Hematopoietic multipotent progenitor cell (in vitro differentiated cells): ENCODE data around the gene ANKH. TPM values are rescaled to one million over a fixed set of nuclear protein-coding genes. Genes with fewer than 3 reads are reported as not detected.
A peak's percentile ranks its signal among the peaks of the same experiment; 100 is the strongest.

Experiments
- DNase-seq, 3 donors: peaks; one replicate each; pipeline ENCODE4 v3.0.0-alpha.2; 2011 to 2015; ENCODE audit warnings: low read depth in 2 of 3, low spot score in 2 of 3
- total RNA-seq: library from RNA; depleted of rRNA; stranded (reverse); fragments of >200 nt; gene quantifications from one replicate; pipeline ENCODE4 v1.2.3, GENCODE V29; 2012

Gene ANKH
- total RNA-seq, 1 donor = 14.0 TPM

DNA sequence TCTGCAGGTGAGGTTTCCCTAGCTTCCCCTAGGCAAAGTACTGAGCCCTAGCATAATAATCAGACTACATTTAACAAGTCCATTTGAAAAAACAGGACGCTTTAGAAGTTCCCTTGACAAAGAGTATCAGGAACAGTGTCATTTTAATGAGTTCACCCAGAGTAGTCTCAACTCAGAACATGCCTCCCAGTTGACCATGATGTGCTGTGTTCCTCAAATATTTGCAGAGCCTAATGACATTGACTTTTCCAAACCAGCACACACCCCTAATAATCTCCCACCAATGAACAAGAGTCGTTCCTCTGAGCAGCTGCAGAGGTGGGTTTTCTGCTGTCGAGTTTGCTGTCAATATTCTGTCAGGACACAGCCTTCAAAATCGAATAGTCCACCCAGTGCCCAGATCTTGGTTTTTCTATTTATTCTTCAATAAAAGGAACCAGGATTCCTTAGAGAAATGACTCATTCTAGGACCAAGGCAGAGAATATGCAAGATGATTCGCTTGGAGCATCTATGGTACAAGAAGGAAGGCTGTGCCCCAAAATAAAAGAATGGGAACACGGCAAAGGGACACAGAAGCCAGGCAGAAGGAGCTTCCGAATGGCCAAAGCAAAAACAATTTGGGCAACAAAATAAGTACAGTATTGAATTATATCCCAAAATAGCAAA lies 149.5 kb downstream of the ANKH start:
- DNase-seq = no peak

DNA sequence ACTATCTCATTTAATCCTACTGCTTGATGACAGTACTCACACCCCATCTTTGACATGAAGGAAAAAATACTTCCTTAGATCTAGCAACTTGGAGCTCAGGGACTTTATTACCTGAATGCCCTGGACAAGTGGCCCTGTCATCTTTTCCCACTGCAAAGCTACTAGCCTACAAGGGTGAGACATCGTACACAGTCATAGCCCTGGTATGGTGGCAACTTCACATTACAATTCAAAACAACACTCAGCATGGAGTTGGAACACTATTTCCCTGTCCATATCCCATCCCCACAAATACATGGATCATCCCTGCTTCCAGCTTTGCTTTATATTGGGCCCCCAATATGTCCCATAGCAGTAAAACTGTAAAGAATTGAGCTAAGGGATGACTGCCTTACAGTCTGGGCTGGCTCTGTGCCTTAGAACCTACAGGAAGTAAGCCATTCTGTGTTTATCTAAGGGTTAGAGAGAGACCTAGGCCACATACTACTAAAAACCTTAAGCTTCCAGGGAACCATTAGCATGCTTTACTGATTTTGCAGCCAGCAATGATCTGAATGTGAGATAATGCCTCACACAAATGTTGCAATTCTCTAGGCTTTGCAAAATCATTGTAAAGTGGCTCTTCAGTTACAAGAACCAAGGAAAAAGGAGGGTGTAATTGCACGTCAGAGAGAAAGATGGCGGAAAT lies 151.2 kb downstream of the ANKH start:
- DNase-seq = no peak

DNA sequence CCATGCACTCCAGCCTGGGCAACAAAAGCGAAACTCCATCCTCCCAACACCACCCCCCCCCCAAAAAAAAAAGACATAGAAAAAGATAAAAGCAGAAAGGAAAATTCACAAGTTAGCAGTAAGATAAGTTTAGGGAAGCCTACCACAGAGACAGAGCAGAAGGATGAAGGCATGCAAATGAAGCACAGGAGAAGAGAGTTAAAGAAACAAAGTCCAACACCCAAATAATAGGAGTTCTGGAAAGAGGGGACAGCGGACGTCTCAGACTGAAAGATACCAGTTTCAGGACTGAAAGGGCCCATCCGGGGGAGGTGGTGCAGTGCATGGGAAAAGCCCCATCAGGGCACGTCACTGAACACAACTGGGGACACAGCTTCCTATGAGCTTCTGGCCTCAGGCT lies 152.8 kb downstream of the ANKH start:
- DNase-seq = no peak

DNA sequence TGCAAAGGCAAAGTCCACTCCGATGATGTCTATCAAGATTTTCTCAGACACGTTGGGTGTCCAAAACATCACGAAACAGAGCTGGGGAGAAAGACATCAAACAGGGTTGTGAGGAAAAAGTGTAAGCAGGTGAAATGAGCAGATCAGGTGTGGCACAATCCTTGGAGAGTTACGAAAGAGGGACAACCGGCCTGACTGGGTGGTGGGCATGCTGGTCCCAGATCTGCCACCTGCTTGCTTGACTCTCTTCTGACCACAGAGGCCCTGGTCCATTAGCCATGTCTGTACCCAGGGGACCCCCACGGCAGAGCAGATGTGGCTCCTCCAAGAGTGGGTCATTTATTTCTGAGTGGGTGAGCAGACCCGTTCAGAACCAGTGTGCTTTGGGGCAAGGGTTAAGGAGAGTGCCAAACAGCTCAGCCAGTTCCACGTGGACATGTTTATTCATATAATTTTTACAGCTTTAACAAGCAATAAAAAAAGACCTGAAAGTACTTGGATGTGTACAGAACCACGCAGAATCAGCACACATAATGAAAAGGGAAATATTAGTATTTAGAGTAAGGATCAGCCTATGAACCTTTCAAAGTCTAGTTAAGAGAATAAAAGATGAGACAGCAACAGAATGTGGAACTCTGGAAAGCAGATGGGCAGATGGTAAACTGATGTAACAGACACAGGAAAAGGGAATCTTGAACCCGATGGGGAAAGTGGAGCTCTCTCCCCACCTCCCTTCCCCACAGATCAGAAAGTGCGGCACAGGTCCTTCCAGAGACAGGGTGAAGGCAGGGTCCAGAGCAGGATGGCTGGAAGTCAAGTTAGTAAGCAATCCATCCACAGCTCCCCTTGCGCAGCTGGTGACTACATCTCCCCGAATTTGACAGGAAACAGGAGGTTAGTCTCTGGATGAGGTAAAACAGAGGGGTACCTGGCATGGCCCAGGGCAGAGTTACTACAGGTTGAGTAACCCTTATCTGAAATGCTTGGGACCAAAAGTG lies 154.5 kb downstream of the ANKH start:
- DNase-seq = no peak

DNA sequence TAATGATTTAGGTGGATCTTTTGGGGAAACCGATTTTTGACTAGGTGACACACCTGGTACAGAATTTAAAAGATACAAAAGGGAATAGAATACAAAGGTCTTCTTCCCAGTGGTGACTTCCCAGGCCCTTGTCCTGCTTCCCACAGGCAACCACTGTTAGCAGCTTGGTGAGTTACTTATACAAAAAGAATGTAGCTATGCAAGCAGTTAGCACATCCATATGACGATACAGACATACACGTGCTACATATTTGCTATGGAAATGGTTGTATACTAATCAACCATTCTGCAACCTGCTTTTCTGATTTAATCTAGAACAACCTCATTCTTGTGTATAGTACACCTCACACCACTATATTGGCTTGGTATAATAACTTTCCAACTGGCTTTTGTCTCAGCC lies 156.1 kb downstream of the ANKH start:
- DNase-seq = no peak

DNA sequence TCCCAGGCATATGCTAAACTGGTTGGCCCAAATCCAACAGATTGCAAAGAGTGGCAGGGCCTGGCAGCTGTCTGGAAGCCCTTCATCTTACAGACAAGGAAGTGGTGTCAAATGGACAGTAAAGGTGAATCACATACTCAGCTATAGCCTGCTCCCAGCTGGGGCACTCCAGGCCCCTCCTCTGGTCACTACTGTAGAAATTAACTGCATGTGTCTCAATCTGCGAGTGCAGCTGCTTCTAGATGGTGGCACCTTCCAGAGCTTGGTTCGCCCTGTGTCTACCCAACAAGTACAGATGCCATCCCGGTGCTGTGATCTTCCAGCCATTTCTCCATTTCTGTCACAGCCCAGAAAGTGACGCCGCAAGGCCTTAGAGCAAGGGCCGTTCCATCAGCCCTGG lies 156.9 kb downstream of the ANKH start:
- DNase-seq = no peak

DNA sequence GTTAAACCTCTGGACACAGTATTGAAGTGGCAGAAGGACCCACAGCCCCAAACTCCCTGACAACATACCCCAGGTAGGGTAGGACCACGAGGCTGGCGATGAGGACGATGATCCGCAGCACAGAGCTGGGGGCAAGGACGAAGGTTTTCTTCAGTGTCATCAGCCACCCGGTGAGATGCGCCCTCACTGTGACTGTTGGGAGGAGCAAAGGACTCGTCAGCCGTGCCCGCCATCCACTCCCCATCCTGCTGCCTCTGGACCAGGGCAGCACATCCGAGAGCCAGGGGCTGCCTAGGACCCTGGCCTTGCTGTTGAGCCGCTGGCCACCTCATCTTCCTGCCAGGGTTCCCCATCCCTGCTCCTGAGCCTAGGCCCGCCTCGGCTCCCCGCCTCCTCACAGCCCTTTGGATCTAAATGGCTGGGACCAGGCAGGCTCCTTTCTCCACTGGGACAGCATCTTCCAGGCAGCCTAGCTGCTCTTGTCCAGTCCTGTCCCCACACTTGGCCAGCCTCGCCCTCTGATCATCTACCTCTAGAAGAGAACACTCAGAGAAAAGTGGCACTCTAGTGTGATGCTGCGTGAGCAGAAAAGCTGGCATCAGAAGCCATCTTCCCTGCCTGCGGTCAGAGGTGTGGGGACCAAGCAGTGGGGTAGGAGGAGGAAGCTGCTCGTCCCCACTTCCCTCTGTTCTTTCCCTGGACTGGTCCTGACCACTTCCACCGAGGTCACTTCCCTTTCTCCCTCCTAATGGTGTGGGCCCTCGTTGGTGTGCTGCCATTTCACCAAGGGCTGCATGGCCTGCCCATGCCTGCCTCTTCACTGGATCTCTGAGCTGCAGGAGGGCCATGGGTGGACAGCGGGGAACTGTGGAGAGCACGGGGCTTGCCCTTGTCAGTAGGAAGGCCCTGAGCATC lies 157.8 kb downstream of the ANKH start:
- no peak for DNase-seq

DNA sequence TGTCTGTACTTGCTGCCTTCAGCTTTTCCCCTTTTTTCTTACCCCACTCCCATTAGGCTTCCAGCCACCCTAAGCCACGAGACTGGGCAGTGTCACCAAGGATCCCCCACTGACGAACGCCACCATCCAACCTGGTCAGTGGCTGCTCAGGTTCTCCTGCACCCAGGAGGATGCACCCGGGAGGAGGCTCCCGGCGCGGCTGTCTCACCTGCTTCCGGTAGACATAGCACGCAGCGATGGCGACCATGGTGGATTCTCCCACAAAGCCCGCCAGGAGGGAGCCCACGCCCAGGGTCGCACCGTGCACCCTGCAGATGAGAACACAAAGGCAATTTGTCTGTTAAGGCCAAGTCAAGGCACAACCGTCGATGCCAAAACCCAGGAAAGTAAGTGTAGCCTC lies 158.9 kb downstream of the ANKH start:
- no peak for DNase-seq

DNA sequence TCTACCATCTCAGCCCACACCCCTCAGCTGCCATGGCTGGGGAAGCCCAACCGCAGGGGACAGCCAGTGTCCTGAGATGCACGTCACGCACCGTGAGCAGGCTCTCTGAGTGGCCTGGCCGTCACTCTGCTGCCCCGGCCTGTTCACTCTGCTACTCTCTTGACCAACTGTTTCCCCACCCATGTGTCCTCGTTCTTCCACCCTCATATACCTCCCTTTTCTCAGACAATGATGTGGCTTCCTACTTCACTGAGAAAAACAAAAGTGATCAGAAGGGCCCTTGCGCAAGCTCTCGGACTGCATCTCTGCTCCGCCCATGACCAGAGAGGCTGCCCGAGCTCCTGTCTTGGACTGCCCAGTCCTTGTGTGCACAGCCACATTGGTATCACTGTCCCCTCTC lies 159.4 kb downstream of the ANKH start:
- DNase-seq = no peak

DNA sequence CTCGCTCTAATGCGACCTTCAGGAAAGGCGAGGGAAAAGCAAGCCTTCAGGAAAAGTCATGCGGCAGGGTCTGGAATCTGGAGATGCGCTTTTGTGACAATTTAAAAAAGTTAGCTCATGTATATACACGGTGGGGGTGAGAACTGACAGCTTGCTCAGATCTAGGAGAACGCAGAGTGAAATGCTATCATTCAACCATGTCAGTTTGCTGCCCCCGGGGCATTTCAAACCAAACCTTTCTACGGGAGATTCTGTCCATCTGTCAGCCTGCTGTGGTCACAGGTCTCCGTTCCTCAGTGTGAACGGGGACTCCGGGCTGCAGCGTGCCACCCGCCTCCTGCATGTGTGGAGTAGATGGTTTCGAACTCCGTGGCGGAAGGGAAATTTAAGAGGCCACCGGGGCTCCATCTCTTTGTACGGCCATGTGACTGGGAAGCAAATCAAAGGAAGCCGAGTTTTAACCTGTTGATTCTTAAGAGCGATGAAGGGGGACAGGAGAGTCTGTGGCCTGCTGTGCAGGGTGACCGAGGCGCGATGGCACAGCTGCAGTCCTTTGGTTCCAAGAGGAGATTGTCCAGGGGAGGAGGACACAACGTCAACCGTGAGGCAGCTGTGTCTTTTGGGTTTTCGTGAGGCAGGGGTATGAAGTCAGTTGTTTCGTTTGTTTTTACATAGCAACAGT lies 161.1 kb downstream of the ANKH start:
- DNase-seq = no peak

DNA sequence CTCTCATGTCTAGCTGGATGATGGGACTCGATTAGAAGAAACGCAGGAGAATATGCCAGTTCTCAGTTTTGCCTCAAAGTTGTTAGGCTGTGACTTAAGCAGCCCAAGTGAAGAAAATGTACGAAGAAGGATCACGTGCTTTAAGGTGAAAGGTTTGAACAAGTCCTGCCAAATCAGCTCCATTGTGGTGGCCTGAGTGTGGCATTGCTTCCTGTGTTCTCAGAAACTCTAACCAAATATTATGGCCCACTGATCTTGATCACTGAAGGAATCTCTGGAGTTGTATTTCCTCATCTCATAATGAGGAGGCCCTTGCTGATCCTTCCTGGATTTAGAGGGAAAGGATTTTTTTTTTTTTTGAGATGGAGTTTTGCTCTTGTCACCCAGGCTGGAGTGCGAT lies 163.0 kb downstream of the ANKH start:
- no peak for DNase-seq

DNA sequence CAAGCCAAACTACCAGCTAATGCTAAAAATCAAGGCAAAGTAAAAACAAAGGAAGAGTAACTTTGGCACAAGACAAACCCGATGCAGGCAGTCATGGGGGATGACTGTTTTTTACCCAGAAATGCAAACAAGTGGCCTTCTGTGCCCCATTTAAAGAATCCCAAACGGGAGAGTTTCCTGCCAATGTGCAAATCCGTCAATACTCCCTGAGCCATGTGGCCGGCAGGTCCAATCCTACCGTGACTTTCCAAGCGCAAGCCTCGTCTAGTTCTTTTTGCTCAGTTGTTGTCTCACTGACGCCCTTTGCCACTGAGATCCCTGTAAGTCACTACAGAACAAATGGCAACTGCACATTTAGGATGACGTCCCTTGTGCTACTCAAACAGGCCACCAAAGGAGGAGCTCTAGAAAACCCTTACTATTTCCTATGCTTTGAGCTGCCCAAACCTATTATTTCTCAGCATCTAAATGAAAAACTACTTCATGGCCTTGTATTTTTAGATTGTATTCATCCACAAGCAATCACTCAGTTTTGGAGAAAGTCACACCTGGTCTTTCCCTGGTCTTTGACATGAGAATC lies 163.7 kb downstream of the ANKH start:
- DNase-seq = no peak

DNA sequence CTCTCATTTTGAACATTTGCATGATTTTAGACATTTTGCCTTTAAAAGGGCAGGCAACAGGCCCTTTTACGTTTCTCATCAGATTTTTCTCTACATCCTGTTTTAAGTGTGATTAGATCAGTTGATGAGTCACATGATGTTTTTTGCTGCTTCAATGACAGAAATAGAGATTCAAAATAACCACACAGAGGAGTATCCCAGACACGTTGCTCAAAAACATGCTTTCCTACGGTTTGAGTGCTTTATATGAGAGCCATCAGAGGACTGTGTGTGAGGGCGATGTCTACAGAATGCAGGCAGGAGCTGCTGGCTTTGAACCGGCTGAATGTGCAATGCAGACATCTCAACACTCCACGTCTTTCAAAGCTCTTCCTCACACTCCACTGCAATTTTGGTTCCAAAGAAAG lies 165.0 kb downstream of the ANKH start:
- peak in 2 of 3 donors; percentile 22 to 44 for DNase-seq

DNA sequence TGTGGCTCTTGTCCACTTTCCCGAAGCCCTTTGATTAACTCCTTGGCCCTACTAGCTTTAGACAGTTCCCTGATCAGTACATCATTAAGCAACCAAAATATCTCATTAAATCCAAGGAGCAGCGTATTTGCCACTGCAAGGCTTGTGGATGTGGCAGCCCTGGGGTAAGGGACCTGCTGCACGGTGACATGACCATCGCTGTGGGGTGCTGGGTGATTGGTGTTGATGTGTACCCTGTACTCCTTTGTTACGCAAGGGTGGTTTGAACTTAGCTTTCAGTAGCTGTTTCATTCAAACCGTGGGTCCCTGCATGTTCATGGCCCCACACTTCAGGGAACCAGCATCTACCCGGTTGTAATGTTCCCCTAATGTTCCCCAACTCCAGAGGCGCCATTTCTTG lies 166.0 kb downstream of the ANKH start:
- DNase-seq = no peak

DNA sequence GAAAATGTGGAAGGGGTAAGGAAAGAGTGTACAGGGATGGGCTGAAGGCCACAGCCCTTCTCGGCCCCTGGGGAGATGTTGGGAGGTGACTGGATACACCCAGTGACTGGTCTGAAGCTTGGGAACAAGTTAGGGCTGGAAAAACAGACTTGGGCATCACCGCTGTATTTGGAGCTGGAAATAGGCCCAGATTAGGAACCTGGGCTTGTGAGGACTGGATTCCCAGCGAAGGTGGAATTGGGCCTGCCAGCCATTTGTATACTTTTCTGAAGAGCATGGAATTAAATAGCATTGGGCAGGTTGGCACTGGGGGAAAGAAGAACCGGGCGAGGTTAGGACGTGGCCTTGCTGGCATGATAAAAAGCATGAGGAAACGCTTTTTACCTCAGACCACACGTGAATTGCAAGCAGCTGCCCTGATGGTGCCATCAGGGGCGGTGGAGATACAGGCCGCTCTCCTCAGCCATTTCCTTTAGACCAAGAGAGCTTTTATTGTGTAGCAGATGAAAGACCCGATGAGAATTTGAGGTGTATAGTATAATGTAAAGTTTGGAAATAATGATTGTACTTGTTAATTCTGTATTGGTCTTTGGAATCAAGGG lies 169.2 kb downstream of the ANKH start:
- DNase-seq = no peak

DNA sequence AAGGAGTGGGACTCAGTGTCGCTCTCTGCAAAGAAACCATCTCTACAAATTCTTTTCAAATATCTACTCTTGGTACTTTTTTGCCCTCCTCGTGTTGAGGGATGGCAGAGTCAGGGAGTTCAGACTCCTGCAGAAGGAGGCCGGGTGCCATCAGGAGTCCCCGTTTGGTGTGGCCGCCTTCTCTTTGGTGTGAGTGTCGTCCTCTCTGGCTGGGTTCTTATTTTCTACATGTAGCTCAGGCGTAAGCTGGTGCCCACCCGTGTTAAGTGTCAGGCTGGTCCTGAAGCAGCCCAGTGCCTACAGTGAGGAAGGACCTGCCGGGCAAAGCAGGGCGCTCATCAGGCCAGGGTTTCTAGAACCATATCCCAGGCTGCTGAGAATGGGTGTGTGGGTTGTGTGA lies 170.0 kb downstream of the ANKH start:
- DNase-seq = no peak

DNA sequence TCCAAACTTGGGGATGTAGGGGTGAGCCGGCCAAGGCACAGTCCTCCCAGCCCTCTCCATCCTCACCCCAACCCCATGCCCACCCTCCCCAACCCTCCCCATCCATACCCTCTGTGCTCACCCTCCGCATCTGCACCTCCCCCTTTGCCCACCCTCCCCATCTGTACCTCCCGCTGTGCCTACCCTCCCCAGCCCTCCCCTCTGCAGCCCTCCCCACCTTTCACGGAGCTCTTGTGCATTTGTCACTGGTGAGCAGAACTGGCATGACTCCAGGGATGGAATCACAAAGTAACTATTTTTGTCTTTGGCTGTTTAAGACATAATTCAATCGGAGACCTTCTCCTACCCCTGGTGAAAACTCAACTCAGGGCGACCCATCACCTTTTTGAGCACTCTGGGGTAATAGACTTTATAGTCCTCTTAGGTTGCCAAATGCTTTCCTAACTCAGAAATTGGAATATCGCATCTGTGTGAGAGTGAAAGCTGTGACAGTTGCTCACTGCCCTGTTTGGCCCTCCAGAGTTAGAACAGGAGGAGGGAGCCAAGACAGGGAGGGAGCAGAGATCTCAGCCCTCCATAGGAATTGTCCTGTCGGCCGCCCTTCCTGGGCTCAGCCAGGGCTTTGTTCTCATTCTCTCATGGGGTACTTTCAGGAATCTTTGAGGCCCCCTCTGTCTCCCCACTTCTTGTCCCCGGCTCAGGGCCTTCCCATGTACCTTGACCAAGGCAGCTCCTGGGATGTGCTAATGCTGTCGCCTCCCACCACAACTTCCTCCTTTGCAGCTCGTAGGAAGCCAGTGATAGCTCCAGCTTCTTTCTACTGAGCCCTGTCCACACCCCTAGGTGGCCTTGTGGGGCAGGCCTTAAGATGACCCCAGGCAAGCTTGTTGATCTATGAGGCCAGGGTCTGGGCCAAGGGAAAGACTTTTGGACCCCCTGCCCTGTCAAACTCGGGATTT lies 170.8 kb downstream of the ANKH start:
- DNase-seq = peak in 2 of 3 donors; percentile 20 to 33
